Measurements from ENCODE around the gene MPHOSPH9.

DNA sequence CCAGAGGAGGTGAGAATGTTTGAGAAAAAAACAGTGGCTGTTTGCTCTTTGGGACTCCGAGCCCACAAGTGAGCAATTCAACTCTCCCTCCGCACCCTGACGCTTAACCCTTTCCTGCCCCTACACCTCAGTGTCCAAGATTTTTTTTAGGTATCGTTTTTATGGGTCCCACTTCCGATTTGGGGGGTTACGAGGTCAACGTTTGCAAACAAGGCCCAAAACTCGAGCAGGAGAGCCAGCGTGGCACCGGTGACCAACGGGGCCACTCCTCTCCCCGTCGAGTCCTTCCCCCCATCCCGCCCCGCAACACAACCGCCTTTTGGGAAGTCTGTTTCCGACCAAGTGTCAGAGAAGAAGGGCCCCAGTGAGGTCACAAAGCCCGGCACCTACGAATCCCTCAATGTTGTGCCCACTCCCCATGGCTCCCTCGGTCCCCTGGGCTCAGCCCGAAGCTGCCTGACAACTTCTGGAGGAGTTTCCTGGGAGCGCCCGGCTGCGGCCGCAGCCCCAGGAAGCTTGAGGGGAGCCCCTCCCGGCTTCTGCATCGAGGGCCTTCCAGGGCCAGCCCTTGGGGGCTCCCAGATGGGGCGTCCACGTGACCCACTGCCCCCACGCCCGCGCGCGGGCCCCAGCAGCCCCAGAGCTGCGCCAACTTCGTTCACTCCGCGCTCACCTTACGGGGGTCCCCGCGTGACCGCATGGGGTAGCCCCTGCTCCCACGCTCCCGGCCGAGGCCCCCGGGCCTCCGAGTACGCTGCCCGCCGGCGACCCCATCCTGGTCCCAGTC lies 37.5 kb upstream of the MPHOSPH9 start:
- TF ChIP-seq, protein P1, sequence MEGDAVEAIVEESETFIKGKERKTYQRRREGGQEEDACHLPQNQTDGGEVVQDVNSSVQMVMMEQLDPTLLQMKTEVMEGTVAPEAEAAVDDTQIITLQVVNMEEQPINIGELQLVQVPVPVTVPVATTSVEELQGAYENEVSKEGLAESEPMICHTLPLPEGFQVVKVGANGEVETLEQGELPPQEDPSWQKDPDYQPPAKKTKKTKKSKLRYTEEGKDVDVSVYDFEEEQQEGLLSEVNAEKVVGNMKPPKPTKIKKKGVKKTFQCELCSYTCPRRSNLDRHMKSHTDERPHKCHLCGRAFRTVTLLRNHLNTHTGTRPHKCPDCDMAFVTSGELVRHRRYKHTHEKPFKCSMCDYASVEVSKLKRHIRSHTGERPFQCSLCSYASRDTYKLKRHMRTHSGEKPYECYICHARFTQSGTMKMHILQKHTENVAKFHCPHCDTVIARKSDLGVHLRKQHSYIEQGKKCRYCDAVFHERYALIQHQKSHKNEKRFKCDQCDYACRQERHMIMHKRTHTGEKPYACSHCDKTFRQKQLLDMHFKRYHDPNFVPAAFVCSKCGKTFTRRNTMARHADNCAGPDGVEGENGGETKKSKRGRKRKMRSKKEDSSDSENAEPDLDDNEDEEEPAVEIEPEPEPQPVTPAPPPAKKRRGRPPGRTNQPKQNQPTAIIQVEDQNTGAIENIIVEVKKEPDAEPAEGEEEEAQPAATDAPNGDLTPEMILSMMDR (IDR thresholded peaks at IDR 0.05), result no peak
- TF ChIP-seq POLR2AphosphoS5 (IDR thresholded peaks at IDR 0.05), result no peak
- no peak for TF ChIP-seq POLR2A (IDR thresholded peaks at IDR 0.05)
- TF ChIP-seq EP300 (IDR thresholded peaks at IDR 0.05), result no peak

Measured in gastroesophageal sphincter (tissue), 3 donors.